NCI-H187 treated with DMSO at 0.1 percent for 48 hours (cell line): ENCODE results near the gene ATP2A3.

Source experiments
- DNase-seq: peaks from one replicate; lab custom pipeline; 2025; lab: John Stamatoyannopoulos, UW

Gene ATP2A3

GRCh38 chr17:3926860-3927627 lies 37.2 kb downstream of the ATP2A3 start:
- no peak for DNase-seq

DNA sequence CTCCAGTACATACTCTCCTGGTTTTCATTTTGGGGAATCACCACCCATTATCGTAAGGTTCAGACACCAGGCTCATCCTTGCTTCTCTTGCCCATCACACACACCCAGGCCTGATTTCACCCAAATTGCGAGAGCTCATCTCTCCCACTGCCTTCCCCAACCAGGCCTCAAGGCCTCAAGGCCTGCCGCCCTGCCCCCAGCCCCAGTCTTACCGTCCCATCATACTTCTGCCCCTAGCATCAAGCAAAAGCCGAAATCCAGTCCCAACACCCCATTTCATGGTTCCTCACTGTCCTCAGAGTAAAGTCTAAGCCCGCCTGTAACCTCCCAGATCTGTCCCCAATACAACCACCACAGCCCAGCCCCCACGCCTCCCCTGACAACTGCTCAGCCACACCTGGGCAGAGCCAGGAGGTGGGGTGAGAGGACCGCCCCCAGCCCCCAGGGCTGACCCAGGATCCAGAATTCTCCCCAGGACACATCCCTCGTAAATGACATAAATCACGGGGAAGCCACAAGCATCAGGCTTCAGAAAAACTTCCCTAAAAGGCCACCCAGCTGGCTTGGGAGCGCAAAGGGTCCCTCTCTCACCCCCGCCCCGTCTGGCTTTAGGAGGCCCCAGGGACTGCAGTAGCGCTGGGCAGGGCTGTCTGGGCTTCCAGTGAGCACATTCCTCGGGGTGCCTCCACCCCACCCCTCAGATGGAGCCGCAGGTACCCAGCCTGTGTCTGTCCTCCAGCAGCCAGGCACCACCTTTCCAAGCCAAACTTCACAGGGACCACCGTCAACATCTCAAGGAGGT lies 38.4 kb downstream of the ATP2A3 start:
- no peak for DNase-seq

- no peak for DNase-seq
Observed at GRCh38 chr17:3924512-3925350, 39.5 kb downstream of the ATP2A3 start.

- no peak for DNase-seq
Observed at GRCh38 chr17:3923466-3924190, 40.6 kb downstream of the ATP2A3 start.

DNA sequence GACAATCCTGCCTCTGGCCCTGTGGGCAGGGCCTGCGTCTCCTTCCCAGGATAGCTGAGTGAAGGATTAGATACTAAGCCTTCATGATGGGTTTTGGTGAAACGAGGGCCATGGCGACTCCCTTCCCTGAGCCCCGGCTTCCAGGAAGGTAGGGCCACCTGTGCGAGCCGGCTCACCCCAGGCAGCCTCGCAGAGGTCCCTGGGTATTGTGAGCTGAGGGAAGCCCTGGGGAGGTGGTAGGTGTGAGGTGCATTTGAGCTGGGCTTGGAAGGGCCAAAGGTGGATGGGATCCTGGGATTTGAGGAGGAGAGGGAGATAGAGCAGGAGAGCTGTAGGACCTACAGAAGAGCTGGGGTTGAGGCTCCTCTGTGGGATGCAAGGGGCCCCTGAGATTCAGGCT lies 41.5 kb downstream of the ATP2A3 start:
- DNase-seq: no peak

GRCh38 chr17:3921502-3922319 lies 42.5 kb downstream of the ATP2A3 start:
- DNase-seq: no peak

GRCh38 chr17:3921006-3921405 lies 43.2 kb downstream of the ATP2A3 start:
- DNase-seq: no peak

DNA sequence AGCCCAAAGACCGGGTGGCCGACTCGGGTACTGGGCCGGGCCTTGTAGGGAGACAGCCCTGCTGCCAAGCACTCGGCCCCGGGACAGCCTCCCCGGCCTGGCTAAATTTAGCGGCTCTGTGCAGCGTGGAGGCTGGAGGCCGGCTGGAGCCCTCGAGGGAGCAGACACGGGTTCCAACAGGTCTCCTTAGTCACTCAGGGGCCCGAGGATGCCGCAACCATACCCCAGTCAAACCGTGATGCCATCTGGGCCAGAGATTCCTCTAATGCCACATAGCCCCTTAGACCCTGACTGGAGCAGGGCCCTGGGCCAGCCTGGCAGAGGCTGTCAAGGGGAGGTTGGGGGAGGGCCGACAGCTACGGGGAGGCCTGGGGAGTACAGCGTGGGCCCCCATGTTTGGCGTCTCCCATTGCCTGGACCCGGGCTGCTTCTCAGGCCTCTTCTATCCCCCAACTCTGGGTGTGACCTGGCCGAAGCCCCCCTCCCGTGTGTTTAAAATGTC lies 45.1 kb downstream of the ATP2A3 start:
- DNase-seq: no peak

GRCh38 chr17:3918372-3919122 lies 45.7 kb downstream of the ATP2A3 start:
- no peak for DNase-seq

GRCh38 chr17:3917391-3917931 lies 46.8 kb downstream of the ATP2A3 start:
- no peak for DNase-seq

GRCh38 chr17:3916825-3917224 lies 47.4 kb downstream of the ATP2A3 start:
- DNase-seq: no peak

DNA sequence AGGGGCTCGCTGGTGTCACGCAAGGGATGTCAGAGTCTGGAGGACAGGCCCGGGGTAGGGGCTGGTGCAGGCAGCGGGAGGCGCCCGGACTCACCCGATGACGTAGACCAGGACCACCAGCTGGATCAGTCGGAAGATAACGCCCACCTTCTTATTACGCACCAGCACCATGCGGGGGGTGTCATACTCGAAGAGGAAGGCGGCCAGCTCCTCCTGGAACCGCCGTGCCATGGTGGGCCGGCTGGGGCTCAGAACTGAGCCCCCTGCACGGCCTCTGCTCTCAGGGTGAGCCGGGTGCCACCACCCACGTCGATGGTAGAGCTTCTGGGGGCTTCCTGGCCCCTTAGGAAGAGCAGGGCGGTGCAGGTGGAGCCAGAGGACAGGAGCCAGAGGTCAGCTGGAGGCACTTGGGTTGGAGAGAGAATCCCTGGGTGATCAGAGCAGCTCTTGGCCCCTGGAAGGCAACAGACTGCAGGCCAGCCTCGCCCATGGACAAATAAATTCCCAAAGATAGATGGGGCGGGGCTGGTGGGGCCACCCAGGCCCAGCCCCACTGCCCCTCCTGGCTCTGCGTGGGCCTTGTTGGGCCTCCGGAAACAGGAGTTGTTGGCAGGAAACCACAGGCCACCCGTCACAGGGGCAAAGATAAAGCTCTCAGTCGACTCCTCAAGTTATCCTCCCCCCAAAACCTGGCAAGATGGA lies 48.1 kb downstream of the ATP2A3 start, which contains the start of gene P2RX1:
Gene P2RX1, minus strand, starts transcription at position 471 of the 702 bp plus-strand sequence. Its CDS starts 240 bp downstream, at position 231.
- no peak for DNase-seq

DNA sequence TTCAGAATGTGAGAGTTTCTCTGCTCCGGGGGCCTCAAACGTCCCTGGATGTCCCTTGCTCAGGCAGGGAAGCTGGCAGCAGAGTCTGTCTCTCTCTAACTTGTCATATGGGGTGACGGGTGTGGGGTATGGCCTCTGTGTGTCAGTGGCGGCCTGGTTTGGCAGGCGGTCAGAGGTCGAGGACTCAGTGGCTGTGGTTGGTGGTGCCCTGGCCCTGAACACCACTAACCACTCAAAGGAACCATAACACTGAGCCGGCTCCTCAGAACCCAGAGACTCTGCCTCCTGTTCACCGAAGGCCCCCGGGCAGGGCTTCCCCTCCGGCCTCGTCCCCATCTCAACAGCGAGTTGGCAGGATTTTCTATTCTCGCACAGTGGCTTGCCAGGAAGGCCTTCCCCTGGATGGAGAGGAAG lies 48.6 kb downstream of the ATP2A3 start:
- DNase-seq: no peak

DNA sequence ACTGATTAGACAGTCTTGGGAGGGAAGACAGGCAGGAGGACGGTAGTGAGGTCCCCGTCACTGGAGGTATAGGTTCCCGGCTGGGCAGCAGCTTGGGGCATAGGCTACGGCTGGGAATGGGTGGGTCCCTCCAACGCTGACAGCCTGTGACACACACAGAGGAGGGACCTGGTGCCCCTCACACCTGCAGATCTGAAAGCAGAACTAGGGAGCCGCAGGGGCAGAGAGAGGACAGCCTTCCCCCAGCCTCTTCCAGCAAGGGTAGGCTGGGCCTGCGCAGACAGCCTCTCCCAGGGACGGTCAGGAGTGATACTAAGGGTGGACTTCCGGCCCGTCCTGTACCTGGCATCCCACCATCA lies 49.9 kb downstream of the ATP2A3 start:
- DNase-seq: no peak

DNA sequence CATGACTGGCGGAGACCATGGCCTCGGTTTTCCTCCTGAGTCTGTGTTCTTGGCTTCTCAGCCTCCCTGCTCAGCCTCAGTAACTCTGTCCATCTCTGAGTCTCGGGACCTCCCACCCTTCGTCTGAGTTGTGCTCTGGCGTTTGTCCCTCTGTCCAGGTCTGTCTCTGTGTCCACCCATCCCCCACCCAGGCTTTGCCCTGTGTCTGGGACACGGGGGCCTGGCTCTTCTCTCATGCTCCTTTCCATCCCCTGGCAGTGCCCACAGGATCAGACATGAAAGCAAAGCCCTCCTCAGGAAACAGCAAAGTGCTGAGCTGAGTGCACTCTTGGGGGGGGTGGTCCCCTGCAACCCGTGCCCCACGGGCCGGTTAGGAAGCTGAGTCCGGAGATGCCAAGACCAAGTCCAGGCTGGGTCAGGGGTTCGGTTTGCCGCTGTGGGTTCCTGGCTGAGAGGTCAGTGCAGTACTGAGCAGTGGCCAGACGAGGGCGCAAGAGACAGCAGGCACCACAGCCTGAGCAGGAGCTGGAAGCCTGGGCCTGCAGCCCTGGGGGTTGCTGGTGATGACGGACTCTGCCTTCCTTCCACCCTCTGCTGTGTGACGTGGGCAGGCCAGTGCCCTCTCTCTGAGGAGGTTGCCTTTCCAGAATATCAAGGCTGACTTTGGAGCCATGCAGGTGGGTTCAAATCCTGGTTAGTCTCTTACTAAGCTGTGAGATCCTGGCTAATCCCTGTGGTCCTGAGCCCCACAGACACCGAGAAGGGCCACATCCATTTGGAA lies 50.5 kb downstream of the ATP2A3 start:
- no peak for DNase-seq

- DNase-seq: no peak
Observed at GRCh38 chr17:3912827-3913226, 51.4 kb downstream of the ATP2A3 start.

GRCh38 chr17:3911271-3912053 lies 52.8 kb downstream of the ATP2A3 start:
- no peak for DNase-seq
